CD4-positive, alpha-beta T cell treated with Interleukin-2 at 100 ng/mL for 4 hours (primary cell): ENCODE measurements around the gene GNAQ.
"Not testable (repeated sequence)": the region's sequence is repeated elsewhere in the genome, so short reads cannot be mapped to it uniquely, and the experiment has no call there.

Source experiments
- DNase-seq: peaks from one replicate; pipeline ENCODE4 v3.0.0-alpha.2; 2020; ENCODE audit warnings: low spot score

GNAQ gene

DNA sequence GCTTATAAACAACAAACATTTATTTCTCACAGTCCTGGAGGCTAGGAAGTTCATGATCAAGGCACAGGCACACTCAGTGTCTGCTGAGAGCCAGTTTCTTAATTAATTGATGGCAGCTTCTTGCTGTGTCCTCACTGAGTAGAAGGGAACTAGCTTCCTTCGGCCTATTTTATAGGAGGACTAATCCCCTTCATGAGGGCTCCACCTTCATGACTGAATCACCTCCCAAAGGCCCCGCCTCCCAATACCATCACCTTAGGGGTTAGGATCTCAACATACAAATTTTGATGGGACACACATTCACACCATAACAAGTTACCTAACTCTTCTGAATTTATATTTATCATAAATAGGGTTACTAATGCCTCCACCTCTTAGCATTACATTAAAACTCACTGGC, 129.8 kb downstream of the GNAQ start:
- DNase-seq: no peak

DNA sequence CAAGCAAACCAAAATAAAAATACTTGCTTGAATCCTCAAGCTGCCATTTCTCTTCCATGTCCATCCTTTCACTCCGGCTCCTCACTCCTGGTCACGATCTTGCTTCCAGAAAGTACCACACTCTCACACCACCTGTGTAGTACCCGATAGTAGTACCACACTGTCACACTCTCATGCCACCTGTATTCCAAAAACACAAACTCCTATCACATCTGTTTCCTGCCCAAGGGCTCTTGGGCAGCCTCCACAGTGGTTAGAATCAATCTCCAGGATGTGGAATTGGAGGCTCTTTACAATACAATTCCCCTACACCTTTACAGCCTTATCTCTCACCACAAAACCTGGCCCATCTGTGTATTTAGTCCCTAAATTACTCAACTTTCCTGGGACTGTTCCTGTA, 130.6 kb downstream of the GNAQ start:
- DNase-seq: no peak

DNA sequence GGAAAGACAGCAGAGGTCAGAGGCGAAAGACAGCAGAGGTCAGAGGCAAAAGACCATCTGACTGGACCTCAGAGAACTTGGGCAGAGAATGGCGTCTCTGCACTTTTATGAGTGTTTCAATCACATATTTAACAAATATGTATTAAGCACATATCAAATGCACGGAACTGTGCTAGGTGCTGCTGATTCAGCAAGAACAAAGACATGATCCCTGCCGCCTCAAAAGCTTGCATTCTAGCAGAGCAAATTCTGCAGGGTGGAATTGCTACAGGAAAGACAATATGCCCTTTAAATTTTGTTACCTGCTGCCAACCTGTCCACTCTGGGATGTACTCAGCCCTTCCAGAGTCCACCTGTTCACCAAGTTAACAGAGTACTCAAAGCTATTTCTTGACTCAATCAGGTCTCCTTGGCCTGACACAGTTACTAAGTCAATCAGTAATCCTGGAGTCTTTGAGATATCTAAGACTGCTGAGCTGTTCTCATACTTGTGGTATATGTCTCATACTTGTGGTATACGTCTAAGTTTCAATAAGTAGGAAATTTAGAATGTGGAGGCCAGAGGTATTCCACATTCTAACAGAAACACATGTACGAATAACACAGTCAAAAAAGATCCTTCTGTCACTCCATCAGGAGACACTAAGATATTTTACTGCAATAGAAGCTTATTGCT, 131.8 kb downstream of the GNAQ start:
- DNase-seq: no peak

DNA sequence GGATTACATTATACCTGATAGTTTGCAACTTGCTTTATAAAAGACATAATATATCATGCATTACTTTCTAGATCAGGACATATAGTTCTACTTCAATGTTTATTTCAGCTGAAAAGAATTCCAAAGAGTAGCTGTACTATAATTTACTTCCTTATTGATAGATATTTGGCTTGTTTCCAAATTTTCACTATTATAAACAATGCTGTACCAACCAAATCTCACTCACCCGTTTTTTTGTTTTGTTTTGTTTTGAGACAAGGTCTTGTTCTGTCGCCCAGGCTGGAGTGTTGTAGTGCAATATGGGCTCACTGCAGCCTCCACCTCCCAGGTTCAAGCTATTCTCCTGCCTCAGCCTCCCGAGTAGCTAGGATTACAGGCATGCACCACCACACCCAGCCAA, 132.7 kb downstream of the GNAQ start:
- DNase-seq: no peak

DNA sequence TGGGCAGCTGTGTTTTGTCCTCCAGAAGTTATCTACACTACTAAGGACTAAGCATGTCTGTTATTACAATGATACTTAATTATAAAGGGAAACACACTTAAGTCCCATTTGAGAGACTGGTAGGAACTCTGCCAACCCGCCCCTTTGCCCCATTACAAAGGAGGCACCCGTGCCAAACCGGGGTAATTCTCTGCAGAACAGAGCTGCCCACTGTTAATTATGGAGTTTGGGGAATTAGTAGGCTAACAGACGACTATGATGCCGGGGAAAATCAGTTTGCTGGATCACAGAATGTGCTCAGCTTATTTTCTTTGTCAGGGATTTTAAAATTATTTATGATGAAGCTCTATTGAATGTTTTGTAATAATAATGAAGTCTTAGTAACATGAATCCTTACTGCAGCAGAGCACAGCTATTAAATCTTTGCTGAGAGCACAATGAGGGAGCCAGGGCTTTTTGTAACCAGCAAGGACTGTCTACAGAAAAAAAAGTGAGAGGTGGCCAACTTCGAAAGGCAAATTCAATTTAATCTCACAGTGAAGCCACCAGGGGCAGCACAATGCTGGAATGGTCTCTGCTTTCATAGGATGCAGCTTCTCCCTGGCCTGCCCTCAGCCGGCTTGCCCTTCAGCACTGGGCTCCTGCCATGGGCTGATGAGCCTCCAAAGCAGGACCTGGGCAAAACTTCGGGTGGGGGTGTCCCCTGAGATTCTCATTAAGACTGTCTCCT, 134.5 kb downstream of the GNAQ start:
- DNase-seq: no peak

DNA sequence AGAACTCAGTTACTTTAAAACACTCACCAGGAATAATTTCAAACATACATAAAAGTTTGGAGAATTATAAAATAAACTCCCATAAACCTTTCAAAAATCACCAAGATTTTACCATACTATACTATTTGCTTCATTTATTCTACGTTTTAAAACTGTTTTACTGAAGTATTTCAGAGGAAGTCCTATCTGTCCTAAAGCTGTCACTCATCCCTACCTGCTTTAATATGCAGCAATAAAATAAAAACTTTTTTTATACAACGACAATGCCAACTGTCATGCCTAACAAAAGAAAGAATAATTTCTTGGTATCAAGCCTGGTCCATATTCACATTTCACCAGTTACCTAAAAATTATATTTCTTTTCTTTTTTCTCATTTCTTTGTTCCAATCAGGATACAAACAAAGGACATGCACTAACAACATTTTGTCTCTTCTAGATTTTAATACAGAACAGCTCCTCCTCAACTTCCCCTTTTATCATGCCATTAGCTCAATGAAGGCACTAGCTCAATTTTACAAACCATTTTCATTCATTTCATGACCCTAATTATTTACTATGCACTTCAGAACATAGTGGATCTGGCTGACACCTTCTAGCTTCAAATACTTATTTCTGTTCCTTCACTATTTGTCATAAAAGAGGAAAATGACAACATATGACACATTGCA, 135.2 kb downstream of the GNAQ start:
- no peak for DNase-seq

DNA sequence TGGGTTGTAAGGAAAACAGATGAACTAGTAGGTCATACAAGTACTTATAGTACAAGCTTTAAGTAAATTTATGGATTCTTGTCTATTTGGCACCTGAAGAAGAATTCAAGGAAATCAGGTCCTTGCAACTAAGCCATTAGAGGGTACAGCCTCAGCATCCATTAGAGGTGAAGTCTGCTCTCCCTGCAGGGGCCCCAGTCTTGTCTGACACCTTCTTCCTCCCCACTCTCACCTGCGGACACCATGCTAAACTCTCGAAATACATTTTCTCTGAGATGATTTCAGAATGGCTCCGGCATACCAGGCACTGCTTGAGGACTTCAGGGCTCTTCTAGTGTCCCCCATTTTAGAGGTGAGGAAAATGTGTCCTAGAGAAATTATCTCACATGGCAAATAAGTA, 137.9 kb downstream of the GNAQ start:
- DNase-seq: no peak

DNA sequence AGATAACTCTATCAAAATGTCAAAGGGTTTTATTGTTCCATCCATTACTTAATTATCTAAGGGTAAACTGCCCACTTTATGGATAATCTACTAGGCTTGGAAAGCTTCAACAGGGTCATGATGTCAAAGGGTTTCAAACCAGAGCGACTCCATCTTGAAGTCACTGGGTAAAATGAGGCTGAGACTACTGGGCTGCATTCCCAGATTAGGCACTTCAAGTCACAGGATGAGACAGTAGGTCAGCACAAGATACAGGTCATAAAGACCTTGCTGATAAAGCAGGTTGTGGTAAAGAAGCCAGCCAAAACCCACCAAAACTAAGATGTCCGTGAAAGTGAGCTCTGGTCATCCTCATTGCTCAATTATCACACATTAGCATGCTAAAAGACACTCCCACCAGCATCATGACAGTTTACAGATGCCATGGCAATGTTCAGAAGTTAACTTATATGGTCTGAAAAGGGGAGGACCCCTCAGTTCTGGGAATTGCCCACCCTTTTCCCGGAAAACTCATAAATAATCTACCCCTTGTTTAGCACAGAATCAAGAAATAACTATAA, 138.6 kb downstream of the GNAQ start:
- DNase-seq: no peak

DNA sequence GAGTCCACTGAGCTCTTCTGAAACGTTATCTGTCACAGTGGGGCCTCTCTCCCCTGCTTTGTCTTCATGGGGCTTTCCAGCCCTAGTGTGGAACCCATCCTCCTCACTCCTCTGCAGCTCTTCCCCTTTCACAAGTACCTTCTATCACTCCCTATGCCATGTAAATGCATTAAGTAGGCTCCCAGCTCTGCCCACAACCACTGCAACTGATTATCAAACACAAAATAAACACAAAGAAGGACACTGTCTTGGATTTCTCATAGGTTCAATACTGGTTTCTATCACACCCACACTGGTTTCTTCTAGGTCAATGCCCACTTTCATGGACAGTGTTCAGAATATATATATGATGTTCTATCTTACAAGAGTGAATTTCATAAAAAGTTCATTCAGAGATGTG, 139.4 kb downstream of the GNAQ start:
- DNase-seq: no peak

DNA sequence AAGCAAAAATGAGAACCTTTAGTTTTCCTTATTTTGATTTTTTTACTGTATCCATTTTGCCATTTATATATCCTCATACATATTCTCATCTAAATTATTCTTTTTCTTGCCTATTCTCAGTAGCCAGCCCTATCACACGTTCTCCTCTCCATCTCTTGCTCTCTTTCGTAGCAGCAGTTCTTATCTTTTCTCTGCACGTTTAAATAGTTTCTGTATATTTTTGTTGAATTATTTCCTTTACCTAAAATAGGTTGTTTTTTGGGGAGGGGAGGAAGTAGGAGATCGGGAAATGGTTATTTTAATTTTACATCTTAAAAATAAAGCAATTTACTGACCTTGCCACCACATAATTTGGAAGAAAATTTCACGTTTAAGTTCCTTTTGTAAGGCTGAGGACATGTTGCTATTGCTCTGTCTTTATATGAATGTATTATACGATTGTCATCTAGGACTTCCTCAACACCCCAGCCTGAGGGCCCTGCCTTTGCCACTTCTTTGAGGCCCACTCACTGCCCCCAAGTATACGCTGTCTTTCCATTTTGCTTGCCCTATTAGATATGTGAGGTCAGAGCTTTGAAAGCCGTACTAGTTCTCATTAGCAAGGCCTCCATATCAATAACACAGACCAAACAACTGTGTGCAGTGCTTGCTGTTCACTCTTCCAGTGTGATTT, 140.3 kb downstream of the GNAQ start:
- no peak for DNase-seq

DNA sequence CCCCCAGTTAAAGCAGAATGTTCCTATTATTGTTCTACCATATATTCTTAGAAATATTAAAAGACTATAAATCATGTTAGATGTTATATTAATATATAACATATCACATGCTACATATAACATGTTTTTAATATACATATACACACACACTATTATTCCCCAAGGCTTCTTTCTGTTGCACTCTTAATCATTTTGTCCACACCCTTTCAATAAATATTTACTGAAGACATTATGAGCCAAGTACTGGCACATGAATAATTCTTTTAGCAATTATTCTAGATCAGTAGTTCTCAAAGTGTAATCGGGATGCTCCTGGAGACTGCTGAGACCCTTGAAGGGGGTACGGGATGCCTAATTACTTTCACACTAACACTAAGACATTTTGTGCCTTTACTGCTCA, 143.9 kb downstream of the GNAQ start:
- no peak for DNase-seq

DNA sequence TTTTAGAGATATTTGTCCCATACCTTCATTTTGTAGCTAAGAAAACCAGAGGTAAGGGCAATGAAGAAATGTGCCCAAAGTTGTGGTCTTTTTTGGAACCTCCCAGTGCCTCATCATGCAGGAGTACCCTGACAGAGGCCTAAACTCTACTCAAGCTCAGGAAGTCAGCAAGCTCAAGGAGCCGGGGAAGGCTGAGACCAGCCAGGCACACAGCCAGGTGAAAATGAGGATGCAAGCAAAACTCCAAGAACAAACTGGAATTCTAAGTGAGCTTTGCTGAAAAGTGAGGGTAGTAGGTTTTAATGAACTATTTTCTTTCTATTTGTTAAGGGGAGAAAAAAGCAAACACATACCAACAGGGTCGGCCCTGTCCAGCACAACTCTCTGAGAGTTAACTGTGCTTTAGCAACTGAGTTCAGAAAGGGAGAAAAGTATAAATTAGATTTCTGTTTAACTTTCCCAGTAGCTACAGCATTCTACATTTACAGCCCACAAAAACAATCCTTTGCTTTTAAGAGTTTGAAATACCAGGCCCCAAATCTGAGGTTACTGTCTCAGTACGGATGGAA, 146.4 kb downstream of the GNAQ start:
- no peak for DNase-seq

DNA sequence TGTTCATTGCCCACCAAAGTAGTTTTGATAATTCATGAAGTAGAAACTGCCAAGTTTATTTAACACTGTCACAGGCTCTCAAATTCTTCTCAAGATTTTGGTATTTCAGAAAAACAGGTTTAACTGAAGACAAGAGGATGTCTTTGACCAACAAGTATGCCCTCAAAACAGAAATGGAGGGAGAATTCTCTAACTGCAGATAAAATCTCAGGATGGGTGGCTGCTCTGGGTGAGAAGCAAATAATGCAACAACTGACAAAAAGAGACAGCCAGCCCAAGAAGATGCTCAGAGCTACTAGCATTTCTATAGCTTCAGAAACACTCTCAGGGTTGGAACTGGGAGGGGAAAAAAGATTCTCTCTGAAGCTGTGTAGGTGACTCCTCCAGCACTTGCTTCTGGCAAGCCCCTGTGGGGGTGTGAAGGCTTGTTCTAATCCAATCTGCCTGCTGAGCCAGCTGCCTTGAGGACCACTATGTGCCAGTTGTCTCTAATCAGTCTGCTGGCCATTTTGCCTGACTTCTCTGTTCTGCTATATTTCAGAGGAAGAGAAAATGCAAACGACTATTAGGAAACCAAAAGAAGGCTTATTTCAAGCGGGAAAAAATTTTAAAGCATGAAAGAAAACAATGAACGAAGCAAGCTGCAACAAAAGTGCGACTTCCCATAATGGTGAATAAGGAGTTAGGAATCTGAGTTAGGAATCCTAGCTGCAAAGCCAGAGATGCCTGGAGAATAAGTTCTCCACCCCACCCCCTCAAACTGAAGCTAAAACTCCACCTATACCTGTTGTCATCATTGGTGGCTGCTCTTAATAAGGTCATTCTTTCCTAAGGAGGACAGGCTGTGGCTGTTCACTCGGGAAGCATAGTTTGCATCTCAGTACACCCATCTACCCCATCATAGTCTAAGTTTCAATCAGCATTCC, 147.5 kb downstream of the GNAQ start:
- no peak for DNase-seq

DNA sequence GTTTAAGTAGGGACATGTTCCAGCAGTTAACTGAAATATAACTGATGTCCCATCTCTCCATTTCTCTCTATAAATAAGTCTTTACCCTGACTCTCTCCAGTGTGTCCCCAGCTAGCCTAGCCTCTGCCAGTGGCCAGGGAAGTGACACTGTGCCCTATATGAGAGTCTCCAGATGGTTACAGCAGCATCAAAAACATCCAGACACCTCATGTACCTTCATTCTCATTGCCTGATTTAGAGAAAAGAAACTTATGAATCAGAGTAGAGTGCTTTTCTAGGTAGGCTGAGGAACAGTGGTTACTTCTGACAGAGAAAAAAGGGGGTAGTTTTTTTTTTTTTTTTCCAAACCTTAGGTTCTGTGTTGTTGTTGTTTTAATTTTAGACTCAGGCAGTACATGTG, 148.5 kb downstream of the GNAQ start:
- DNase-seq: no peak

DNA sequence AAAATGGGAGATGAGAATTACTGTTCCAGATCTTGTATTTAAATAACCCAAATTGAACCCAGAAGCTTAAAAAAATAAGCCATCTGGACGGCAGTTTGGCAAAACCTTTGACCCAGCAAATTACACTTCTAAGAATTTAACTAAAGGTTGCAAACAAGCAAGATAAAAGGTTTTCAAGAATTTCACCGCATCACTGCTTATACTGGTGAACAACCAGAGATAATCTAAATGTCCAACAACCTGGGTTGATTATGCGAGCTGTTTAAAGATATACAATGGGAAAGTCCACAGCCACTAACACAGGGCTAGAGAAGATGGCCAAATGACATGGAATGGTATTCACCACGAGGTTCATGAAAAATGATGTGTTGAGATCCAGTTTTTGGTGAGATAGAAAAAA, 149.3 kb downstream of the GNAQ start:
- DNase-seq: no peak

DNA sequence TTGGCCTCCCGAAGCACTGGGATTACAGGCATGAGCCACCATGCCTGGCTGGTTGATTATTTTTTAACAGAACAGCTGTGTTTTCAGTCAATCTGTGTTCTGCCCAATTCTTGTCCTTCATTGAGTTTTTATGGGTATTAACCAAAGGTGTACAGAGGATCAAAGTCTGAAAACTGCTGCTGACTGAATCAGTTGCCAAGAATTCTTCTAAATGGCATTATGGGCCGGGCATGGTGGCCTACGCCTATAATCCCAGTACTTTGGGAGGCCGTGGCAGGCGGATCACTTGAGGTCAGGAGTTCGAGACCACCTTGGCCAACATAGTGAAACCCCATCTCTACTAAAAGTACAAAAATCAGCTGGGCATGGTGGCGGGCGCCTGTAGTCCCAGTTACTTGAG, 150.0 kb downstream of the GNAQ start:
- DNase-seq: not testable (repeated sequence)

DNA sequence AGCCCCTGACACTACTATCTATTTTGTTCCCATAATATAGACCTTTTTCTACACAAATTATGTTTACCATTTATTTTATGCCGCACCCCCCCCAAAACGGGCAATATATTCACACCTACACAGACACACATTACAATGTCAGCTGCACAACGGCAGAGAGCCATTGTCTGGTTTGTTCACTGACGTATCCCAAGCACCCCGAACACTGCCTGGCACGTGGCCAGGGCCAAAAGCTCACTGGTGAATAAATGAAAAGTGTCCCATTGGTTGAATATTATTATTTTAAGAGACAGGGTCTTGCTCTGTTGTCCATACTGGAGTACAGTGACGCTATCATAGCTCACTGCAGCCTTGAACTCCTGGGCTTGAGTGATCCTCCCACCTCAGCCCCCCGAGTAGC, 150.5 kb downstream of the GNAQ start:
- no peak for DNase-seq

DNA sequence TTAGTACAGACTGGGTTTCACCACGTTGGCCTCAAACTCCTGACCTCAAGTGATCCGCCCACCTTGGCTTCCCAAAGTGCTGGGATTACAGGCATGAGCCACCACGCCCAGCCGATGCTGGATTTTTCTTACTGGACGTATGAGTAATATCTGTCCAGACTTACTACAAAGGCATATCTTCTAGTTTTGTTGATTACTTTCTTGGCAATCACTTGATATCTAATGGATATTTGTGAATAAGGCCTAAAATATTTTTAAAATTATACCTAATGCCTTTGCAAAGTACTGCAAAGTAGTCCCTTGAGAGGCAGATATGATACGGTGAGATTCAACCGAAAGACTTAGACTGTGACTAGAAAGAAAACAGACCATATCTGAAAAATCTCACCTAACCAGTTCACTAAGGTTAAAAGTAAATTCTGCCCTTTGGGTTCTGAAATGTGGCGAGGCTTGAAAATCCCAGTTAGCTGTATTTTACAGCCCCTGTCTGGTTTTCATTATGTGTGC, 152.1 kb downstream of the GNAQ start:
- DNase-seq: no peak

DNA sequence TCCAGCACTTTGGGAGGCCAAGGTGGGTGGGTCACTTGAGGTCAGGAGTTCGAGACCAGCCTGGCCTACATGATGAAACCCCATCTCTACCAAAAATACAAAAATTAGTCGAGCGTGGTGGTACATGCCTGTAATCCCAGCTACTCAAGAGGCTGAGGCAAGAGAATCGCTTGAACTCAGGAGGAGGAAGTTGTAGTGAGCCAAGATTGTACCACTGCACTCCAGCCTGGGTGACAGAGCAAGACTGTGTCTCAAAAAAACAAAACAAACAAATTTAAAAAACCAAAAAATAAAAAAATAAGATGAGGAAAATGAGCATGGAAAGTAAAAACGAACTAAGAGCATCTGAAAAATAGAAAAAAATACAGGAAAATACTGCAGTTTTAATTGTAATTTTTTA, 152.8 kb downstream of the GNAQ start:
- not testable (repeated sequence) for DNase-seq

DNA sequence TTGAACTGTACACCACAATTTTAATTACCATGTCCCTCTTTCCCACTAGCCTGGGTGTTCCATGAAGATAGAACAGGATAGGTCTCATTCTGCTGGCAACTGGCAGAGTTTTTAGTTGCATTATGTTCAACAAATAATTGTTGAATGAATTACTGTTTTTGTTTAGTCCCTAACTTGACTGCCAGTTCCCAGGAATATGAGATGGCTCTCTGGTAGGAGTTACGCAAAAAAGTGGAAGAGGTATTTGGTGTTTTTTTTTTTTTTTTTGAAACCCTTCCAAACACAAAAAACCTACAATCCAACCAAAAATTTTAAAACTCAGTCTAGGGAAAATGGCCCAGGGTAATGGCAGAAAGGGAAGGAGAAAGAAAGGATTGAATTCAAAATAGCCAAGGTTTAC, 153.6 kb downstream of the GNAQ start:
- no peak for DNase-seq

DNA sequence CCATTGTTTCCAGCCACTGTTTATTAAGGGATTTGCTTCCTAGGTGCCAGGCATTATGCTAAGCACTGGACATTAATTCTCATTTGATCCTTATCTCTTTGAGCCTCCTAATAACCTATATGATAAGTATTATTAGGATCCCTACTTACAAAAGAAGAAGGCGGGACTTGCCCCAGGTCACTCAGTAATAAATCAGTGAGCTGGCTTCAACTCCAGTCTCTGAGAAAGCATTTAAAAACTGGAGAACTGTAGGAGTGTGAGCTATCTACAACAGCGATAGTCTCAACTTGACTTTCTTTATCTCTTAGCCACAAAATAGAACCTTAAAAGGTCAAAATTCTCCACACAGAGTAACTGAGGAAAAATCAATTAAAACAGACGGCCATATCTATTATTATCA, 155.0 kb downstream of the GNAQ start:
- no peak for DNase-seq
